Heart right ventricle (tissue), 16 donors: ENCODE measurements around the gene TAF11L13. TPM values are rescaled to one million over a fixed set of nuclear protein-coding genes. Genes with fewer than 3 reads are reported as not detected.
A peak's percentile ranks its signal among the peaks of the same experiment; 100 is the strongest.

Experiments
- ATAC-seq, 8 donors: fragments of 200-7000 bp; cut with Tn5 transposase; one replicate each; pipeline ENCODE4 v1.9.1; 2020; ENCODE audit warnings: mild to moderate bottlenecking in 8 of 8, moderate library complexity in 8 of 8, moderate number of reproducible peaks in 1 of 8
- DNase-seq, 2 donors: peaks; one replicate each; pipeline ENCODE4 v3.0.0-alpha.2; 2020
- H3K27ac ChIP-seq, 10 donors: fragments of 200-600 bp; sonication (generic) in 2 of 10; one replicate each; pipeline versions ENCODE4 v1.5.0 to v1.8.0; 2020 to 2022; ENCODE audit warnings: mild to moderate bottlenecking in 3 of 10
- H3K27me3 ChIP-seq, 7 donors: fragments of 200-600 bp; one replicate each; pipeline ENCODE4 v1.8.0; 2021 to 2022; ENCODE audit warnings: mild to moderate bottlenecking in 2 of 7
- H3K36me3 ChIP-seq, 9 donors: fragments of 200-600 bp; sonication (generic) in 1 of 9; one replicate each; pipeline versions ENCODE4 v1.5.0 to v1.8.0; 2020 to 2022; ENCODE audit warnings: mild to moderate bottlenecking in 2 of 9
- H3K4me1 ChIP-seq, 9 donors: fragments of 200-600 bp; sonication (generic) in 1 of 9; one replicate each; pipeline versions ENCODE4 v1.5.0 to v1.8.0; 2020 to 2022; ENCODE audit warnings: mild to moderate bottlenecking in 4 of 9
- H3K4me3 ChIP-seq, 10 donors: fragments of 200-600 bp; sonication (generic) in 2 of 10; one replicate each; pipeline versions ENCODE4 v1.5.0 to v1.8.0; 2020 to 2022; ENCODE audit warnings: mild to moderate bottlenecking in 7 of 10, moderate library complexity in 2 of 10
- H3K9me3 ChIP-seq, 11 donors: fragments of 200-600 bp in 10 of 11; sonication (generic) in 2 of 11; one replicate each; pipeline versions ENCODE4 v1.5.0 to v1.8.0; 2013 to 2022; ENCODE audit warnings: mild to moderate bottlenecking in 2 of 11, control low read depth in 1 of 11, moderate library complexity in 1 of 11
- CTCF ChIP-seq, 9 donors: fragments of 200-600 bp; sonication (generic) in 2 of 9; IDR thresholded peaks; one replicate each; pipeline versions ENCODE4 v1.5.0 to v1.8.0; 2021 to 2022; ENCODE audit warnings: antibody characterized with exemption in 9 of 9, mild to moderate bottlenecking in 5 of 9, moderate library complexity in 1 of 9
- WGBS, 2 donors: extraction: QIAGEN DNeasy Blood & Tissue Kit; methylation state at CpG; one replicate each; pipeline ENCODE4 v1.1.7; 2013; ENCODE audit warnings: inconsistent platforms in 1 of 2; 5-methylcytosine and 5-hydroxymethylcytosine counted together
- intact Hi-C, 10 donors: fragments of 100-400 bp; cut with DNase I; formaldehyde crosslinking; loops; one replicate each; pipeline versions ENCODE4 v1.11.1 to v1.14.2; 2022
- polyA plus RNA-seq, 2 donors: library from polyadenylated mRNA; stranded (reverse); fragments of 200-250 nt; gene quantifications; one replicate each; pipeline ENCODE4 v1.2.3, GENCODE V29; 2013
- total RNA-seq, 10 donors: library from RNA; stranded (reverse); fragmentation: NEBNext Ultra II Directional in 3 of 10; extraction: Animal tissue kit (Norgen Biotek cat#: 25700) in 3 of 10; gene quantifications; one replicate each; pipeline versions ENCODE4 v1.2.1 to v1.2.4, GENCODE V29; 2021 to 2023
- donor health status: Arrhythmogenic right ventricular cardiomyopathy.
- donor health status: ischemic (EF 13 %, LVEDD 7.1; RV severe dilation, severe dysfunction).
- donor health status: healthy with polysubstance abuse.
- donor health status: DM: no; HTN: yes; CAD: no.
- donor health status: DM: no; HTN: no; CAD: no.
- donor health status: ischemic (EF 25% LVEDD 6.9; RV normal size, moderate dysfunction).
- donor health status: ischemic (EF 25% LVEDD 5.7; RV mildly dilated, moderate dysfunction).
- donor health status: healthy.
- donor health status: DM: yes; HTN: yes; CAD: no.
- donor health status: Ischemic cardiomyopathy.
- donor health status: ischemic (EF 35%, LVEDD 5.7; RV mildly dilated, moderate dysfunction).
- donor health status: nonischemic (EF 11% LVEDD 7.7; RV severe dilation, severe dysfunction).
- donor health status: DM: yes; HTN: yes; CAD: no.
- donor health status: PGD.
- donor health status: ischemic (EF 29% LVEDD 5.4; RV normal size, mild dysfunction).
- donor health status: nonischemic (EF 23%, LVEDD 6.1; RV moderate dilation, normal function).

TAF11L13 gene
- total and polyA plus RNA-seq, 12 donors = not detected

DNA sequence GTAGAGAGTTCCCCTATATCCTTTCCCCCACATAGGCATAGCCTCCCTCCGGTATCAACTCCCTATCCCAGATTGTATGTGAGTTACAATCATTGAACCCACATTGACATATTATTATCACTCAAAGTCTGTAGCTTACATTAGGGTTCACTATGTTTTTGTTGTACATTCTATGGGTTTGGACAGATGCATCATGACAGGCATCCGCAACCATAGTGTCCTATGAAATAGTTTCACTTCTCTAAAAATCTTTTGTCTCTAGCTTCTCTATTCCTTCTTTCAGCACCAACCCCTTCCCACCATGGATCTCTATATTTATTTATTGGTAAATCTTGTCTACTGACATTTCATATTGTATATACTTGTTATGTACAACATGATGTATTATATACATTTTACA lies 33.9 kb downstream of the TAF11L13 start:
- Histone ChIP-seq H3K4me3 (no peak overlapping the region), H3K27ac (no peak overlapping the region), H3K36me3 (no peaks in the 10 kb centered on the region), H3K27me3 (no peaks in the 10 kb centered on the region), H3K4me1 (no peaks in the 10 kb centered on the region), H3K9me3 (peaks cover 0 to 22% (median 0%) of the 10 kb centered on the region in 11 donors)
- ATAC-seq (no peak), DNase-seq (no peak)
- TF ChIP-seq CTCF (IDR thresholded peaks at IDR 0.05) = no peak
- intact Hi-C loops = no loop called here
- 91 to 93% methylated on average over 2 of the region's 2 CpGs for WGBS, 2 donors

DNA sequence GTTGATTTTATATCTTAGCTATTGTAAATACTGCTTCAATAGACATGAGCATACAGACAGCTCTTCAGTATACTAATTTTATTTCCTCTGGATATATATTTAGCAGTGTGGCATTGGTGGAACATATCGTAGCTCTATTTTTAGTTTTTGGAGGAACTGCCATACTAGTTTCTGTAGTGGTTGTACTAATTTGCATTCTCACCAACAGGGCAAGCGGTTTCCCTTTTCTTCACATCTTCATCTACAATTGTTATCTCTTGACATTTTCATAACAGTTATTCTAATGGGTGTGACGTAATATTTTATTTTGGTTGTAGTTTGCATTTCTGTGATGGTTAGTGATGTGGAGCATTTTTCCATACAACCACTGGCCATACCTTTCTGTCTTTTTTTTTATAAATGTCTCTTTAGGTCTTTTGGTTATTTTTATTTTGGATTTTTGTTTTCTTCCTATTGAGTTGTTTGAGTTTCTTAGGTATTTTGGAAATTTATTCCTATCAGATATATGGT lies 34.9 kb downstream of the TAF11L13 start:
- DNase-seq (no peak), ATAC-seq (no peak)
- no peak overlapping the region for H3K4me3 ChIP-seq
- no peak overlapping the region for H3K27ac ChIP-seq
- no peaks in the 10 kb centered on the region for H3K4me1 ChIP-seq
- WGBS, 2 donors = 77 to 81% methylated on average over 3 of the region's 3 CpGs
- intact Hi-C loops = no loop called here
- H3K27me3 ChIP-seq = no peaks in the 10 kb centered on the region
- no peak for TF ChIP-seq CTCF (IDR thresholded peaks at IDR 0.05)
- H3K9me3 ChIP-seq = peaks cover 0 to 27% (median 0%) of the 10 kb centered on the region in 11 donors
- no peaks in the 10 kb centered on the region for H3K36me3 ChIP-seq

DNA sequence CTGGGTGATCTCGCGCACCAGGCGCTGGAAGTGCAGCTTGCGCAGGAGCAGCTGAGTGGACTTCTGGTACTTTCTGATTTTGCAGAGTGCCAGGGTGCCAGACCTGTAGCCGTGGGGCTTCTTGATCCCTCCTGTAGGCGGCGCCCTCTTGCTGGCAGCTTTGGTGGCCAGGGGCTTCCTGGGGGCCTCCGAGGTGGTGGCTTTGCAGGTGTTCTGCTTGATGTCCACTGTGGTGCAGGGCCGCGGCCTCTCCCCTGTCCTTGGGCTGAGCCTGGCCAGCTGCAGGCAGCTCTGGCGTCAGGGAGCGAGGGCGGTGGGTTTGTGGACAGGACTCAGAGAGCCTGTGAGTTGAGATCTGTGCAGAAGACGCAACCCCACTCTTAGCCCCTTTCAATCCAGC lies 38.5 kb downstream of the TAF11L13 start:
- Histone ChIP-seq H3K9me3 (peaks cover 0 to 23% (median 0%) of the 10 kb centered on the region in 11 donors), H3K36me3 (no peaks in the 10 kb centered on the region), H3K27me3 (no peaks in the 10 kb centered on the region), H3K4me3 (no peak overlapping the region), H3K27ac (no peak overlapping the region), H3K4me1 (no peaks in the 10 kb centered on the region)
- TF ChIP-seq CTCF (IDR thresholded peaks at IDR 0.05) = no peak
- 86 to 92% methylated on average over 14 of the region's 14 CpGs for WGBS, 2 donors
- ATAC-seq = no peak
- intact Hi-C loops = no loop called here
- DNase-seq = peak in 1 of 2 donors; percentile 9

DNA sequence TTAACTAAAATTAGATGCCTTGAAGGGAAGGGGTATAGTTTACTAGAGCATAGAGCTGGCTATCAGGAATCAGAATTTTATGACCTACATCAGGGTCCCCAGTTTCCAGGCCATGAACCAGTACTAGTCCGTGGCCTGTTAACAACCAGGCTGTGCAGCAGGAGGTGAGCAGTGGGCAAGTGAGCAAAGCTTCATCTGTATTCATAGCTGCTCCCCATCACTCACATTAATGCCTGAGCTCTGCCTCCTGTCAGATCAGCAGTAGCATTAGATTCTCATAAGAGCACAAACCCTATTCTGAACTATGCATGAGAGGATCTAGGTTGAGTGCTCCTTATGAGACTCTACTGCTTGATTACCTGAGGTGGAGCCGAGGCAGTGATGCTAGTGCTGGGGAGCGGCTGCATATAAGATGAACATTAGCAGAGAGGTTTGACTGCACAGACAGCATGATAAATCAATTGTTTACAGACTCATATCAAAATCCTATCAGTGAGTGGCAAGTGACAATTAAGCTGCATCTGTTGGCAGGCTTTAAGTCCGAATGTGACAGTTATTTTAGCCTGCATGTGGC lies 47.0 kb downstream of the TAF11L13 start:
- intact Hi-C loops = no loop called here
- Histone ChIP-seq H3K4me1 (no peaks in the 10 kb centered on the region), H3K36me3 (no peaks in the 10 kb centered on the region), H3K9me3 (peaks cover 0 to 4% (median 0%) of the 10 kb centered on the region in 11 donors), H3K27me3 (no peaks in the 10 kb centered on the region), H3K27ac (no peak overlapping the region), H3K4me3 (no peak overlapping the region)
- TF ChIP-seq CTCF (IDR thresholded peaks at IDR 0.05) = no peak
- ATAC-seq (no peak), DNase-seq (no peak)
- 75 to 76% methylated on average over 4 of the region's 4 CpGs for WGBS, 2 donors
